Esophagus (tissue), 2 donors: ENCODE results near the gene ANO8. TPM values are rescaled to one million over a fixed set of nuclear protein-coding genes. Genes with fewer than 3 reads are reported as not detected.

Experiments used
- H3K27ac ChIP-seq, 2 donors: one replicate each; pipeline ENCODE4 v1.5.1; 2013; ENCODE audit warnings: low read depth in 2 of 2, mild to moderate bottlenecking in 2 of 2, inconsistent platforms in 1 of 2, low read length in 1 of 2, moderate library complexity in 1 of 2
- H3K27me3 ChIP-seq, 2 donors: one replicate each; pipeline ENCODE4 v1.6.1; 2013; ENCODE audit warnings: low read length in 2 of 2, control low read depth in 1 of 2, mild to moderate bottlenecking in 1 of 2; ENCODE audit not compliant: insufficient read depth in 2 of 2, control insufficient read depth in 1 of 2
- H3K36me3 ChIP-seq, 2 donors: one replicate each; pipeline ENCODE4 v1.6.1; 2013; ENCODE audit warnings: low read length in 1 of 2; ENCODE audit not compliant: control insufficient read depth in 2 of 2, insufficient read depth in 2 of 2
- H3K4me1 ChIP-seq, 2 donors: one replicate each; pipeline ENCODE4 v1.6.1; 2013; ENCODE audit warnings: low read length in 1 of 2; ENCODE audit not compliant: control insufficient read depth in 2 of 2, insufficient read depth in 2 of 2
- H3K4me3 ChIP-seq, 2 donors: one replicate each; pipeline ENCODE4 v1.5.1; 2013; ENCODE audit warnings: low read length in 2 of 2, mild to moderate bottlenecking in 2 of 2, low read depth in 1 of 2, moderate library complexity in 1 of 2
- H3K9me3 ChIP-seq, 2 donors: one replicate each; pipeline ENCODE4 v1.6.1; 2013; ENCODE audit warnings: mild to moderate bottlenecking in 2 of 2, low read depth in 1 of 2, low read length in 1 of 2, moderate library complexity in 1 of 2; ENCODE audit not compliant: control insufficient read depth in 2 of 2, insufficient read depth in 1 of 2
- WGBS, 2 donors: extraction: QIAGEN DNeasy Blood & Tissue Kit; methylation state at CpG; one replicate each; pipeline ENCODE4 v1.1.7; 2013; 5-methylcytosine and 5-hydroxymethylcytosine counted together
- polyA plus RNA-seq, 2 donors: library from polyadenylated mRNA; stranded (reverse); fragments of 200-250 nt; gene quantifications; one replicate each; pipeline ENCODE4 v1.2.3, GENCODE V29; 2013
- donor health status: healthy with polysubstance abuse.
- donor health status: Bipolar disorder and iron deficiency.

ANO8 gene
- polyA plus RNA-seq, 2 donors = 9.7 to 28.0 TPM

DNA sequence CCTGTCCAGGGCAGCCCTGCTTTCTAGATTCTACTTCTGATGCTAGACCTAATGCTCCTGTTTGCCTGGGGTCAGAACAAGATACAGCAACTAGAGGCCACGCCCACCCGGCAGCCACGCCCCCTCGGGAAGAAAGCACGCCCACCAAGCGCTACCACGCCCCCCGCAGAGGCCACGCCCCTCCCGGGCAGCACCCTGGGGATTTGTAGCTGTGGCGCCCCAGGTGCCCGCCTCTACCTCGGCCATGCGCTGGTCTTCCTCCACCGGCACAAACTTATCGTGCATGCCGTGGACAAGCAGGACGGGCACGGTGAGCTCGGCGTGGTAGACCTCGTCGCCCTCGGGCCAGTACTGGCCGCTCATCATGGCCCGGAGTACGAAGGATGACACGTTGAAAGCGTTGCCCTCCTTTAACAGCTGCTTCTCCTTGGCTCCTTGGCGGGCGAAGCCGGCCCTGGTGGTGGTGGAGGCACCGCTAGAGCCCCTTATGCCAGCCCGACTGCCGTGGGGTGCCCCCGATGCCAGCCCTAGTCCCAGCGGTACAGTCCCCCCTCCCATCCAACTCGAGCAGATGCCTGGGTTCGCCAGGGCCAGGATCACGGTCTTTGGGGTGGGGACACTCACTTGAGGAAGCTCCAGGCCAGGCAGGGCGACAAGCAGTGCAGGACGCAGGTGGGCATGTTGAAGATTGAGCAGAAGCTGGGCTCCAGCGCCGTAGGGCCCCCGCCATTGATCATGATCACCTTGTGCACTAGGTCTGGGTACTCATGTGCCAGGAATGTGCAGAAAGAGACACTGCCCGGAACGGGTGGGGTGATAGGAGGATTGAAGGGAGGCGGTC lies 40.4 kb downstream of the ANO8 start:
- Histone ChIP-seq H3K9me3 (no peaks in the 10 kb centered on the region), H3K4me3 (no peak overlapping the region), H3K27me3 (no peaks in the 10 kb centered on the region), H3K4me1 (peaks cover 0 to 4% of the 10 kb centered on the region in 2 donors), H3K36me3 (peaks cover 0 to 2% of the 10 kb centered on the region in 2 donors), H3K27ac (no peak overlapping the region)
- 80 to 83% methylated on average over 47 to 48 of the region's 48 CpGs for WGBS, 2 donors

DNA sequence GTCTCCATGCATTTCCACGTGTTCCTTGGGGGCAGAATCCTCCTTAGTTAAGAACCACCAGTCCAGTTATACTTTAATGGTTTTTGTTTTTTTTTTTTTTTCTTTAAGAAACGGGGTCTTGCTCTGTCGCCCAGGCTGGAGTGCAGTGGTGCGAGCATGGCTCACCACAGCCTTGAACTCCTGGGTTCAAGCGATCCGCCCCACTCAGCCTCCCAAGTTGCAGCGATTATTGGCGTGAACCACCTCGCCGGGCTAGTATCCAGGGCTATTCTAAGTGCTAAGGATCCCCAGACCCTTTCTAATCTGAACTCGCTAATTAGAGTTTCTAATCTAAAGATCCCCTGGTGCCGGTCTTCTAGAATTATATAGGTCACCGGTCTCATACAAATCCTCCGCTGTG lies 41.0 kb downstream of the ANO8 start:
- Histone ChIP-seq H3K27me3 (no peaks in the 10 kb centered on the region), H3K4me1 (peaks cover 0 to 4% of the 10 kb centered on the region in 2 donors), H3K36me3 (peaks cover 0 to 2% of the 10 kb centered on the region in 2 donors), H3K27ac (no peak overlapping the region), H3K4me3 (no peak overlapping the region), H3K9me3 (no peaks in the 10 kb centered on the region)
- 88 to 89% methylated on average over 14 of the region's 14 CpGs for WGBS, 2 donors

DNA sequence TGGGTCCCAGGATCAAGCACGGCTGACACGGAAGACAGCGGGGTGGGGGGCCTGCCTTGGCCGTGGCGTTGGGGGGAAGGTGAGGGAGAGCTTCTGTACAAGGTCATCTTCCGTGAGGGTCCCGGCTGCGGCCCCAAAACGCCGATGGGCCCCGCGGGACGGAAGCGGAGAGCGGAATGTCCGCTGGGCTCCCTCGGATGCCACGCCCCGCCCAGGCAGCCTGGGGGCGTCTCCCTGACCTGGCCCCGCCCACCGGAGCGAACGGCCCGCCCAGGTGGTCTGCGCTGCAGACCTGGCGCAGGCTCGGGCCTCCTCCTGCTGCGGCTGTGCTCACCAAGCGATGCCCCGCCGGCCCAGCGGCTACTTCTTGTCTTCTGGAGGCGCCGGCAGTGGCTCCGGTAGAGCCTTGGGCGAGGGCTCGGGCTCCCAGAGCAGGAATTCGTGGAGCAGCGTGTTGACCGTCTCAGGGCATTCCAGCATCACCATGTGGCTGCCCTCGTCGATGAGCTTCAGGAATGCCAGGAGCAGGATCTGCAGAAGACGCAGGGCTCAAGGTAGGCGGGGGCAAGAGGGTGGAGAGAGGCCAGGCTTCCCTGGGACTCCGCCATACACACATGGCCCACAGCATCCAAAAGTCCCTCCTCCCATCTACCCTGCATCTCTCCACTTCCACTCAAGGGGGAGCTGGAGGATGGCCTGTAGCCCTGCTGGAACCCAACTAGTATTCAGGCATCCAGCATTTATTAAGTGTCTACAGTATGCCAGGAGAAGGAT lies 42.2 kb downstream of the ANO8 start:
- WGBS, 2 donors = 2 to 8% methylated on average over 40 to 46 of the region's 46 CpGs
- Histone ChIP-seq H3K9me3 (no peaks in the 10 kb centered on the region), H3K36me3 (peaks cover 0 to 2% of the 10 kb centered on the region in 2 donors), H3K27me3 (no peaks in the 10 kb centered on the region), H3K27ac (peak overlapping the region; percentile 69 to 70), H3K4me1 (peaks cover 0 to 4% of the 10 kb centered on the region in 2 donors), H3K4me3 (peak overlapping the region; percentile 28 to 50)

DNA sequence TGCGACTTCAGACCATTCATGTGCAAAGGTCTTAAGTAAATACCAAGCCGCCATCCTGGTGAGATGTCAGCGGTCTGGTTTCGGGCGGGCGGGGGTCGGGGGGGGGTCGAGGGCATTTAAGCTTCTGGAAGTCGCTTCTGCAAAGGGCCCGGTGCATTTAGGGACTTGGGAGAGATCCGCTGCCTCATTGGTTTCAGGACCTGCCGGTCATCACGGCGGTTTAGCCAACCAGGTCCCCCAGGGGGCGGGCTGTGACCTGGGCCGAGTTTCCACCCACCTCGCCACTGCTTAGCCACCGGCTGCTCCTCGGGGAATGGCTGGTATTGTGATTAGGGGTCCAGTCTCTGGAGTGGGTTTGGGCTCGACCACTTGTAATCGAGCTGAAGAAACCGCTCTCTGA lies 45.2 kb downstream of the ANO8 start:
- peaks cover 0 to under 1% of the 10 kb centered on the region in 2 donors for H3K36me3 ChIP-seq
- 15 to 21% methylated on average over 22 of the region's 22 CpGs for WGBS, 2 donors
- no peaks in the 10 kb centered on the region for H3K27me3 ChIP-seq
- H3K4me1 ChIP-seq = peaks cover 0 to 4% of the 10 kb centered on the region in 2 donors
- H3K27ac ChIP-seq = no peak overlapping the region
- no peak overlapping the region for H3K4me3 ChIP-seq
- H3K9me3 ChIP-seq = no peaks in the 10 kb centered on the region

DNA sequence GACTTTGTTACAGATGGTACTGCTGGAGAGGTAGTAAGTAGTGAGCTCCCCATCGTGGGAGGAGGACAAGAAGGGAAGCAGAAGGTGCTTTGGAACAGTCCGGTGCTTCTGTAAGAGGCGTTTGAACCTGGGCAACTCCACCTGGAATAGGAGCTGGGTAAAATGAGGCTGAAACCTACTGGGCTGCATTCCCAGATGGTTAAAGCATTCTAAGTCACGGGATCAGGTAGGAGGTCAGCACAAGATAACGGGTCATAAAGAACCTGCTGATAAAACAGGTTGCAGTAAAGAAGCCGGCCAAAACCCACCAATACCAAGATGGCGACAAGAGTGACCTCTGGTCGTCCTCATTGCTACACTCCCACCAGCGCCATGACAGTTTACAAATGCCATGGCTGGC lies 47.9 kb downstream of the ANO8 start:
- H3K27me3 ChIP-seq = peaks cover 0 to 5% of the 10 kb centered on the region in 2 donors
- WGBS, 2 donors = 83 to 88% methylated on average over 9 of the region's 9 CpGs
- H3K36me3 ChIP-seq = no peaks in the 10 kb centered on the region
- H3K9me3 ChIP-seq = no peaks in the 10 kb centered on the region
- H3K27ac ChIP-seq = no peak overlapping the region
- no peak overlapping the region for H3K4me3 ChIP-seq
- peaks cover 4 to 5% of the 10 kb centered on the region in 2 donors for H3K4me1 ChIP-seq

DNA sequence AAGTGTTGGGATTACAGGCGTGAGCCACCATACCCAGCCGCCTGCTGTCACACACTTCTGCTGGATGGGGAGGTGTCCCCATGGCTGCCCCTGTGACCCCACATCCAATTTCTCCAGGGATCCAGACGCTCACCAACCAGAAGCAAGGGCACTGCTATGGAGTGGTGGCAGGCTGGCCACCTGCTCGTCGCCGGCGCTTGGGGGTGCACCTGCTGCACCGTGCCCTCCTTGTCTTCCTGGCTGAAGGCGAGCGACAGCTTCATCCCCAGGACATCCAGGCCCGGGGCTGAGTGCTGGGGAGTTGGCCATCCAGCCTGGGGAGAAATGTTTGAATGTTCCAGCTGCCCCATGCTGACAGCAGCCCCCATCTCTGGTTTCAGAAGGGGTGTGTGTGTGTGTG lies 48.4 kb downstream of the ANO8 start:
- no peak overlapping the region for H3K27ac ChIP-seq
- H3K9me3 ChIP-seq = no peaks in the 10 kb centered on the region
- H3K4me3 ChIP-seq = no peak overlapping the region
- H3K4me1 ChIP-seq = peaks cover 4 to 7% of the 10 kb centered on the region in 2 donors
- 92 to 93% methylated on average over 11 of the region's 11 CpGs for WGBS, 2 donors
- peaks cover 0 to 5% of the 10 kb centered on the region in 2 donors for H3K27me3 ChIP-seq
- no peaks in the 10 kb centered on the region for H3K36me3 ChIP-seq

GRCh38 chr19:17285415-17286135 lies 49.1 kb downstream of the ANO8 start:
- no peak overlapping the region for H3K4me3 ChIP-seq
- 90% methylated on average over 18 of the region's 18 CpGs for WGBS, 2 donors
- peaks cover 0 to 5% of the 10 kb centered on the region in 2 donors for H3K27me3 ChIP-seq
- H3K4me1 ChIP-seq = peaks cover 4 to 7% of the 10 kb centered on the region in 2 donors
- no peaks in the 10 kb centered on the region for H3K9me3 ChIP-seq
- no peaks in the 10 kb centered on the region for H3K36me3 ChIP-seq
- no peak overlapping the region for H3K27ac ChIP-seq

- WGBS, 2 donors = 89 to 91% methylated on average over 7 of the region's 7 CpGs
Observed at GRCh38 chr19:17283504-17283996, 51.1 kb downstream of the ANO8 start.

GRCh38 chr19:17282488-17283125 lies 52.0 kb downstream of the ANO8 start:
- WGBS, 2 donors = 2% methylated on average over 41 to 45 of the region's 45 CpGs
- H3K4me3 ChIP-seq = peak overlapping the region; percentile 26 to 36

More at GRCh38 chr19:17283504-17283996, 51.1 kb downstream of the ANO8 start:
- H3K4me3 ChIP-seq = no peak overlapping the region
- H3K27ac ChIP-seq = no peak overlapping the region
- H3K9me3 ChIP-seq = no peaks in the 10 kb centered on the region
- peaks cover 0 to 5% of the 10 kb centered on the region in 2 donors for H3K27me3 ChIP-seq
- peaks cover 4 to 7% of the 10 kb centered on the region in 2 donors for H3K4me1 ChIP-seq
- peaks cover 0 to 4% of the 10 kb centered on the region in 2 donors for H3K36me3 ChIP-seq

More at GRCh38 chr19:17282488-17283125, 52.0 kb downstream of the ANO8 start:
- Histone ChIP-seq H3K9me3 (no peaks in the 10 kb centered on the region), H3K36me3 (peaks cover 0 to 6% of the 10 kb centered on the region in 2 donors), H3K27me3 (peaks cover 0 to 5% of the 10 kb centered on the region in 2 donors), H3K27ac (no peak overlapping the region), H3K4me1 (peaks cover 4 to 7% of the 10 kb centered on the region in 2 donors)
